Neutrophil (primary cell): Measurements from ENCODE around the gene ELAVL4.

Experiments
- H3K27ac ChIP-seq: fragments of 200-600 bp; sonication (generic); 2 replicates; pipeline ENCODE4 v1.5.1; 2016; ENCODE audit warnings: mild to moderate bottlenecking, moderate library complexity
- H3K27me3 ChIP-seq: fragments of 200-600 bp; sonication (generic); 2 replicates; pipeline ENCODE4 v1.6.0; 2016; ENCODE audit warnings: mild to moderate bottlenecking
- H3K36me3 ChIP-seq: fragments of 200-600 bp; sonication (generic); 2 replicates; pipeline ENCODE4 v1.5.1; 2017
- H3K4me1 ChIP-seq, 2 experiments: fragments of 200-600 bp in 1 of 2; sonication (generic) in 1 of 2; 1 replicate in 1 of 2; 2 replicates in 1 of 2; pipeline versions ENCODE4 v1.5.1 to v1.6.1; 2013 to 2016; ENCODE audit warnings: low read depth in 1 of 2, low read length in 1 of 2, mild to moderate bottlenecking in 1 of 2, moderate library complexity in 1 of 2; ENCODE audit not compliant: control insufficient read depth in 1 of 2, insufficient read depth in 1 of 2
- H3K4me3 ChIP-seq, 2 experiments: fragments of 200-600 bp in 1 of 2; sonication (generic) in 1 of 2; 1 replicate in 1 of 2; 2 replicates in 1 of 2; pipeline ENCODE4 v1.5.1; 2013 to 2016; ENCODE audit warnings: low read depth in 1 of 2, low read length in 1 of 2, mild to moderate bottlenecking in 1 of 2, moderate library complexity in 1 of 2
- H3K9me3 ChIP-seq: fragments of 200-600 bp; sonication (generic); 2 replicates; pipeline ENCODE4 v1.5.1; 2016
- CTCF ChIP-seq: fragments of 200-600 bp; sonication (generic); IDR thresholded peaks from 2 replicates; pipeline ENCODE4 v1.5.1; 2016; ENCODE audit warnings: antibody characterized with exemption

The ELAVL4 gene

GRCh38 chr1:50080904-50081586, 27.7 kb upstream of the ELAVL4 start:
- no peak overlapping the region for H3K4me3 ChIP-seq
- H3K36me3 ChIP-seq: no peaks in the 10 kb centered on the region
- no peaks in the 10 kb centered on the region for H3K4me1 ChIP-seq
- TF ChIP-seq CTCF: no peak
- no peaks in the 10 kb centered on the region for H3K9me3 ChIP-seq
- H3K27ac ChIP-seq: no peak overlapping the region
- H3K27me3 ChIP-seq: no peaks in the 10 kb centered on the region

GRCh38 chr1:50084389-50084788, 24.3 kb upstream of the ELAVL4 start:
- Histone ChIP-seq H3K27ac (no peak overlapping the region), H3K9me3 (no peaks in the 10 kb centered on the region), H3K4me1 (no peaks in the 10 kb centered on the region), H3K27me3 (no peaks in the 10 kb centered on the region), H3K4me3 (no peak overlapping the region), H3K36me3 (no peaks in the 10 kb centered on the region)
- no peak for TF ChIP-seq CTCF

DNA sequence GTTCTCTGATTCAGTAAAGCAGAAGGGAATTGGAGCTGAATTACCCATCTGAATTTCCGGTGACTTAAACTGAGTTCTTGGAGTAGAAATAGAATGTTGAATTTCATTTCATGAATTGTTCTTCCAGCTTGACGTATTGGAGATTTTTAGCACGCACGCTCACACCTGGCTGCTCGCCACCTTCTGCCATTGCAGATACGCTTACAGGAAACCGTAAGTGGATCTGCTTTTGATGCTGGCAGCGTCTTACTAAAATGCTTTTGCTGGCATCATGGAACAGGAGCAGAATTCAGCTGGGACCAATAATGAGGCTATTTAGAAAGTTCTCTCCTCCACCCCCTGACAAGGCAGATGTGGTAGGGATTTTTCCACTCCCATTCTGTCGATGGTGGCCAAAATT, 17.7 kb upstream of the ELAVL4 start:
- H3K36me3 ChIP-seq: no peaks in the 10 kb centered on the region
- H3K9me3 ChIP-seq: no peaks in the 10 kb centered on the region
- no peak overlapping the region for H3K27ac ChIP-seq
- H3K4me3 ChIP-seq: no peak overlapping the region
- TF ChIP-seq CTCF: no peak
- no peaks in the 10 kb centered on the region for H3K4me1 ChIP-seq
- H3K27me3 ChIP-seq: no peaks in the 10 kb centered on the region

GRCh38 chr1:50095716-50096115, 13.0 kb upstream of the ELAVL4 start:
- Histone ChIP-seq H3K27ac (no peak overlapping the region), H3K36me3 (no peaks in the 10 kb centered on the region), H3K9me3 (no peaks in the 10 kb centered on the region), H3K4me3 (no peak overlapping the region), H3K27me3 (no peaks in the 10 kb centered on the region), H3K4me1 (no peaks in the 10 kb centered on the region)
- TF ChIP-seq CTCF: no peak

GRCh38 chr1:50097021-50097679, 11.6 kb upstream of the ELAVL4 start:
- no peak for TF ChIP-seq CTCF
- no peak overlapping the region for H3K27ac ChIP-seq
- no peaks in the 10 kb centered on the region for H3K27me3 ChIP-seq
- H3K4me1 ChIP-seq: no peaks in the 10 kb centered on the region
- no peaks in the 10 kb centered on the region for H3K36me3 ChIP-seq
- H3K4me3 ChIP-seq: no peak overlapping the region
- H3K9me3 ChIP-seq: no peaks in the 10 kb centered on the region
